ENCODE measurements around the gene JPT2. TPM values are rescaled to one million over a fixed set of nuclear protein-coding genes. Genes with fewer than 3 reads are reported as not detected.

JPT2 gene
- total and polyA plus RNA-seq, 10 of the 15 experiments (the other 5 are each of a cell fraction or from before 2014, with no cell fraction given): 11.7 to 78.4 (median 48.4) TPM

- ChIA-PET CTCF (no interaction called here), SMC1A (ENCODE audit: uncharacterized antibody, unreplicated experiment) (no interaction called here), POLR2A (interaction anchor here (0.6 kb wide), 1 partner anchor 103 kb away, joined by 4 read pairs; no protein-coding TSS in a partner anchor), RAD21 (ENCODE audit: unreplicated experiment) (no interaction called here)
- TF ChIP-seq POLR2A (IDR thresholded peaks at IDR 0.05; ENCODE audit: low read depth, low read length) (0 out of 2 replicates have a peak, but pooled peaks have one; percentile 50), RELB (IDR thresholded peaks at IDR 0.05; ENCODE audit: low read depth) (no peak), WRNIP1 (IDR thresholded peaks at IDR 0.05; ENCODE audit: borderline replicate concordance, low read depth, low read length) (no peak), E2F4 (IDR thresholded peaks at IDR 0.05; ENCODE audit: low read depth, low read length) (no peak), LARP7 (IDR thresholded peaks at IDR 0.05) (no peak), PKNOX1 (IDR thresholded peaks at IDR 0.05) (no peak), MYB (IDR thresholded peaks at IDR 0.05; ENCODE audit: borderline replicate concordance, low read depth, low read length) (no peak)
- BruUV-seq (replicated peaks): no TSS peak
- Histone ChIP-seq H3K36me3 (ENCODE audit: control insufficient read depth in 2 of 2, insufficient read depth in 2 of 2, low read length in 1 of 2) (peaks cover 10 to 12% of the 10 kb centered on the region in 2 experiments), H3K27ac (ENCODE audit: control insufficient read depth, insufficient read depth) (no peak overlapping the region), H3K9ac (ENCODE audit: control insufficient read depth, insufficient read depth, low read length) (no peak overlapping the region), H4K20me1 (ENCODE audit: control insufficient read depth, insufficient read depth) (no peaks in the 10 kb centered on the region), H3K27me3 (replicated peaks in 1 of 2; ENCODE audit: control insufficient read depth in 2 of 2, insufficient read depth in 2 of 2, low read length in 1 of 2) (no peaks in the 10 kb centered on the region), H3K9me3 (replicated peaks; ENCODE audit: control insufficient read depth, insufficient read depth, low read length) (no peaks in the 10 kb centered on the region), H3K79me2 (ENCODE audit: control insufficient read depth, insufficient read depth, low read length) (no peaks in the 10 kb centered on the region), H3K4me1 (ENCODE audit: control insufficient read depth, insufficient read depth, low read length) (no peaks in the 10 kb centered on the region), H2AFZ (ENCODE audit: control insufficient read depth, low read depth, low read length) (no peak overlapping the region), H3K4me2 (ENCODE audit: control insufficient read depth, insufficient read depth) (no peak overlapping the region), H3K4me3 (no peak overlapping the region)
- intact Hi-C loops (cut with micrococcal nuclease; ENCODE audit: unreplicated experiment) (no loop called here), in situ Hi-C loops (cut with MboI) (no loop called here)
- WGBS (ENCODE audit: insufficient coverage, insufficient replicate concordance, low lambda C conversion rate, missing lambda C conversion rate): 91% methylated on average over 29 of the region's 29 CpGs
- no peak for DNase-seq (ENCODE audit: low read depth, low spot score)
- ATAC-seq: no peak
- FAIRE-seq: no peak
Measured at GRCh38 chr16:1749152-1750117, 71.4 kb downstream of the JPT2 start.

Small RNA genes within 50 kb of the gene (microRNA-seq; reads per million reads assigned to microRNA genes)
- gene MIR3177: 2.1 reads per million, percentile 6 among the genes with 10 or more reads in this experiment

Small RNA genes within 50 kb of the gene (small RNA-seq; reads per million reads assigned to genes)
- gene MIR3177: 2.0 reads per million, percentile 61 among the genes with 10 or more reads in this experiment

Other genes starting within 250 kb of the JPT2 start
Only the 7 nearest of the 19 such genes appear.
- 2.5 and 3.1 TPM in 2 replicates for gene IFT140, start 66.2 kb upstream of the JPT2 start, total RNA-seq (2014; rRNA removed)
- 2.4 and 2.8 TPM in 2 replicates for gene IFT140, start 66.2 kb upstream of the JPT2 start, total RNA-seq (2014; rRNA removed; fragmentation: Illumina TruSeq; extraction: Trizol)
- 5.7 and 6.5 TPM in 2 replicates for gene IFT140, start 66.2 kb upstream of the JPT2 start, total RNA-seq (2021)
- 1.7 and 2.9 TPM in 2 replicates for gene IFT140, start 66.2 kb upstream of the JPT2 start, polyA plus RNA-seq (2011; rRNA removed)
- 0.81 and 2.9 TPM in 2 replicates for gene IFT140, start 66.2 kb upstream of the JPT2 start, polyA plus RNA-seq (2014; fragmentation: Illumina TruSeq; extraction: Trizol)
- under 1 TPM; 0.29 to 0.48 TPM for gene IFT140, start 66.2 kb upstream of the JPT2 start, polyA plus RNA-seq (2014; fragmentation: Nextera tagmentation; extraction: Ambion mirVana)
- 2.9 and 4.4 TPM in 2 replicates for gene IFT140, start 66.2 kb upstream of the JPT2 start, polyA plus RNA-seq (2014; rRNA removed)
- 1 to 10 TPM; 2.9 to 3.8 TPM for gene IFT140, start 66.2 kb upstream of the JPT2 start, polyA plus RNA-seq (2016; fragmentation: Nextera tagmentation; extraction: Ambion mirVana)
- gene CRAMP1, start 65.9 kb upstream of the JPT2 start, total RNA-seq (2014; rRNA removed): 2.8 and 4.2 TPM in 2 replicates
- gene CRAMP1, start 65.9 kb upstream of the JPT2 start, total RNA-seq (2014; rRNA removed; fragmentation: Illumina TruSeq; extraction: Trizol): 3.0 and 3.7 TPM in 2 replicates
- gene CRAMP1, start 65.9 kb upstream of the JPT2 start, total RNA-seq (2021): 8.1 and 9.8 TPM in 2 replicates
- 3.6 and 5.2 TPM in 2 replicates for gene CRAMP1, start 65.9 kb upstream of the JPT2 start, polyA plus RNA-seq (2011; rRNA removed)
- 3.3 and 7.4 TPM in 2 replicates for gene CRAMP1, start 65.9 kb upstream of the JPT2 start, polyA plus RNA-seq (2014; fragmentation: Illumina TruSeq; extraction: Trizol)
- gene CRAMP1, start 65.9 kb upstream of the JPT2 start, polyA plus RNA-seq (2014; fragmentation: Nextera tagmentation; extraction: Ambion mirVana): under 1 TPM; 0.37 to 0.38 TPM
- 6.8 and 7.7 TPM in 2 replicates for gene CRAMP1, start 65.9 kb upstream of the JPT2 start, polyA plus RNA-seq (2014; rRNA removed)
- gene CRAMP1, start 65.9 kb upstream of the JPT2 start, polyA plus RNA-seq (2016; fragmentation: Nextera tagmentation; extraction: Ambion mirVana): 1 to 10 TPM in 1 of 2 experiments, under 1 TPM in 1; 0.81 to 1.4 TPM
- gene MAPK8IP3, start 27.9 kb downstream of the JPT2 start, total RNA-seq (2014; rRNA removed): 36.0 and 42.2 TPM in 2 replicates
- gene MAPK8IP3, start 27.9 kb downstream of the JPT2 start, total RNA-seq (2014; rRNA removed; fragmentation: Illumina TruSeq; extraction: Trizol): 18.6 and 19.6 TPM in 2 replicates
- gene MAPK8IP3, start 27.9 kb downstream of the JPT2 start, total RNA-seq (2021): 52.6 and 67.9 TPM in 2 replicates
- gene MAPK8IP3, start 27.9 kb downstream of the JPT2 start, polyA plus RNA-seq (2011; rRNA removed): 15.7 and 22.4 TPM in 2 replicates
- 4.3 and 16.8 TPM in 2 replicates for gene MAPK8IP3, start 27.9 kb downstream of the JPT2 start, polyA plus RNA-seq (2014; fragmentation: Illumina TruSeq; extraction: Trizol)
- gene MAPK8IP3, start 27.9 kb downstream of the JPT2 start, polyA plus RNA-seq (2014; fragmentation: Nextera tagmentation; extraction: Ambion mirVana): under 1 TPM; 0.06 to 0.31 TPM
- gene MAPK8IP3, start 27.9 kb downstream of the JPT2 start, polyA plus RNA-seq (2014; rRNA removed): 67.1 and 81.0 TPM in 2 replicates
- gene MAPK8IP3, start 27.9 kb downstream of the JPT2 start, polyA plus RNA-seq (2016; fragmentation: Nextera tagmentation; extraction: Ambion mirVana): 1 to 10 TPM; 9.3 to 9.7 TPM
- gene NME3, start 93.3 kb downstream of the JPT2 start, total RNA-seq (2014; rRNA removed): 49.8 and 55.5 TPM in 2 replicates
- 4.3 and 5.2 TPM in 2 replicates for gene NME3, start 93.3 kb downstream of the JPT2 start, total RNA-seq (2014; rRNA removed; fragmentation: Illumina TruSeq; extraction: Trizol)
- gene NME3, start 93.3 kb downstream of the JPT2 start, total RNA-seq (2021): 46.7 and 47.7 TPM in 2 replicates
- 5.1 and 13.6 TPM in 2 replicates for gene NME3, start 93.3 kb downstream of the JPT2 start, polyA plus RNA-seq (2011; rRNA removed)
- gene NME3, start 93.3 kb downstream of the JPT2 start, polyA plus RNA-seq (2014; fragmentation: Illumina TruSeq; extraction: Trizol): 0.81 TPM in 1 of 2 replicates, not detected in the other
- 1 to 10 TPM in 1 of 2 experiments, under 1 TPM in 1; 0.61 to 4.6 TPM for gene NME3, start 93.3 kb downstream of the JPT2 start, polyA plus RNA-seq (2014; fragmentation: Nextera tagmentation; extraction: Ambion mirVana)
- 51.7 and 63.4 TPM in 2 replicates for gene NME3, start 93.3 kb downstream of the JPT2 start, polyA plus RNA-seq (2014; rRNA removed)
- 10 to 100 TPM; 39.5 to 41.1 TPM for gene NME3, start 93.3 kb downstream of the JPT2 start, polyA plus RNA-seq (2016; fragmentation: Nextera tagmentation; extraction: Ambion mirVana)
- 6.2 and 9.5 TPM in 2 replicates for gene EME2, start 94.5 kb downstream of the JPT2 start, total RNA-seq (2014; rRNA removed)
- 1.4 and 2.1 TPM in 2 replicates for gene EME2, start 94.5 kb downstream of the JPT2 start, total RNA-seq (2014; rRNA removed; fragmentation: Illumina TruSeq; extraction: Trizol)
- 15.8 and 16.9 TPM in 2 replicates for gene EME2, start 94.5 kb downstream of the JPT2 start, total RNA-seq (2021)
- gene EME2, start 94.5 kb downstream of the JPT2 start, polyA plus RNA-seq (2011; rRNA removed): 2.8 and 4.7 TPM in 2 replicates
- gene EME2, start 94.5 kb downstream of the JPT2 start, polyA plus RNA-seq (2014; fragmentation: Illumina TruSeq; extraction: Trizol): 0.79 and 2.1 TPM in 2 replicates
- gene EME2, start 94.5 kb downstream of the JPT2 start, polyA plus RNA-seq (2014; fragmentation: Nextera tagmentation; extraction: Ambion mirVana): under 1 TPM; 0.29 to 0.80 TPM
- 13.3 and 16.2 TPM in 2 replicates for gene EME2, start 94.5 kb downstream of the JPT2 start, polyA plus RNA-seq (2014; rRNA removed)
- 1 to 10 TPM; 3.4 to 4.7 TPM for gene EME2, start 94.5 kb downstream of the JPT2 start, polyA plus RNA-seq (2016; fragmentation: Nextera tagmentation; extraction: Ambion mirVana)
- gene MRPS34, start 94.9 kb downstream of the JPT2 start, total RNA-seq (2014; rRNA removed): 144 and 185 TPM in 2 replicates
- gene MRPS34, start 94.9 kb downstream of the JPT2 start, total RNA-seq (2014; rRNA removed; fragmentation: Illumina TruSeq; extraction: Trizol): 92.3 and 109 TPM in 2 replicates
- gene MRPS34, start 94.9 kb downstream of the JPT2 start, total RNA-seq (2021): 184 and 190 TPM in 2 replicates
- gene MRPS34, start 94.9 kb downstream of the JPT2 start, polyA plus RNA-seq (2011; rRNA removed): 62.8 and 99.3 TPM in 2 replicates
- 18.2 and 56.0 TPM in 2 replicates for gene MRPS34, start 94.9 kb downstream of the JPT2 start, polyA plus RNA-seq (2014; fragmentation: Illumina TruSeq; extraction: Trizol)
- 10 to 100 TPM in 1 of 2 experiments, 1 to 10 TPM in 1; 3.6 to 17.9 TPM for gene MRPS34, start 94.9 kb downstream of the JPT2 start, polyA plus RNA-seq (2014; fragmentation: Nextera tagmentation; extraction: Ambion mirVana)
- gene MRPS34, start 94.9 kb downstream of the JPT2 start, polyA plus RNA-seq (2014; rRNA removed): 189 and 209 TPM in 2 replicates
- 100 to 1,000 TPM; 265 to 285 TPM for gene MRPS34, start 94.9 kb downstream of the JPT2 start, polyA plus RNA-seq (2016; fragmentation: Nextera tagmentation; extraction: Ambion mirVana)
- gene SPSB3, start 104.3 kb downstream of the JPT2 start, total RNA-seq (2014; rRNA removed): 22.2 and 26.2 TPM in 2 replicates
- gene SPSB3, start 104.3 kb downstream of the JPT2 start, total RNA-seq (2014; rRNA removed; fragmentation: Illumina TruSeq; extraction: Trizol): 4.4 and 5.5 TPM in 2 replicates
- gene SPSB3, start 104.3 kb downstream of the JPT2 start, total RNA-seq (2021): 18.3 and 18.5 TPM in 2 replicates
- 4.7 and 9.7 TPM in 2 replicates for gene SPSB3, start 104.3 kb downstream of the JPT2 start, polyA plus RNA-seq (2011; rRNA removed)
- gene SPSB3, start 104.3 kb downstream of the JPT2 start, polyA plus RNA-seq (2014; fragmentation: Illumina TruSeq; extraction: Trizol): 0.97 and 2.8 TPM in 2 replicates
- gene SPSB3, start 104.3 kb downstream of the JPT2 start, polyA plus RNA-seq (2014; fragmentation: Nextera tagmentation; extraction: Ambion mirVana): 1 to 10 TPM in 1 of 2 experiments, under 1 TPM in 1; 0.31 to 1.5 TPM
- 26.9 and 32.4 TPM in 2 replicates for gene SPSB3, start 104.3 kb downstream of the JPT2 start, polyA plus RNA-seq (2014; rRNA removed)
- gene SPSB3, start 104.3 kb downstream of the JPT2 start, polyA plus RNA-seq (2016; fragmentation: Nextera tagmentation; extraction: Ambion mirVana): 10 to 100 TPM; 25.3 to 26.1 TPM